IPS-20b (cell line): ENCODE measurements around the gene SERP2.

Experiments used
- H3K27ac ChIP-seq: one replicate; pipeline ENCODE4 v1.5.1; 2013; ENCODE audit warnings: low read length
- H3K27me3 ChIP-seq: 2 replicates; pipeline ENCODE4 v1.6.1; 2013; ENCODE audit warnings: mild to moderate bottlenecking, low read length, inconsistent platforms; ENCODE audit not compliant: insufficient read depth
- H3K36me3 ChIP-seq: 2 replicates; pipeline ENCODE4 v1.6.1; 2013; ENCODE audit warnings: low read depth, mild to moderate bottlenecking, inconsistent platforms, low read length, moderate library complexity; ENCODE audit not compliant: insufficient read depth
- H3K4me1 ChIP-seq: 2 replicates; pipeline ENCODE4 v1.6.1; 2013; ENCODE audit warnings: mild to moderate bottlenecking, control low read depth, inconsistent platforms, low read length, moderate library complexity; ENCODE audit not compliant: insufficient read depth
- H3K4me3 ChIP-seq: 2 replicates; pipeline ENCODE4 v1.5.1; 2013; ENCODE audit warnings: mild to moderate bottlenecking, low read length, inconsistent platforms
- H3K9ac ChIP-seq: 2 replicates; pipeline ENCODE4 v1.6.1; 2013; ENCODE audit warnings: low read depth, mild to moderate bottlenecking, inconsistent platforms, low read length, moderate library complexity
- H3K9me3 ChIP-seq: 2 replicates; pipeline ENCODE4 v1.6.1; 2013; ENCODE audit warnings: mild to moderate bottlenecking, low read depth, low read length, inconsistent platforms; ENCODE audit not compliant: insufficient read depth

The SERP2 gene

GRCh38 chr13:44379885-44380284 lies 6.3 kb downstream of the SERP2 start:
- H3K27me3 ChIP-seq: no peaks in the 10 kb centered on the region
- H3K9me3 ChIP-seq: no peaks in the 10 kb centered on the region
- no peak overlapping the region for H3K4me3 ChIP-seq
- no peaks in the 10 kb centered on the region for H3K36me3 ChIP-seq
- no peak overlapping the region for H3K27ac ChIP-seq
- H3K9ac ChIP-seq: no peak overlapping the region
- peaks cover 11% of the 10 kb centered on the region; the same call in 1 of the 2 replicates for H3K4me1 ChIP-seq

- H3K27ac ChIP-seq: no peak overlapping the region
- H3K4me1 ChIP-seq: peaks cover 11% of the 10 kb centered on the region; the same call in 1 of the 2 replicates
- H3K36me3 ChIP-seq: no peaks in the 10 kb centered on the region
- no peak overlapping the region for H3K4me3 ChIP-seq
- H3K9ac ChIP-seq: no peak overlapping the region
- H3K9me3 ChIP-seq: no peaks in the 10 kb centered on the region
- H3K27me3 ChIP-seq: no peaks in the 10 kb centered on the region
These were observed 7.0 kb downstream of the SERP2 start for GRCh38 chr13:44380404-44381165.

- Histone ChIP-seq H3K9ac (no peak overlapping the region), H3K9me3 (no peaks in the 10 kb centered on the region), H3K27me3 (no peaks in the 10 kb centered on the region), H3K4me3 (no peak overlapping the region), H3K36me3 (no peaks in the 10 kb centered on the region), H3K4me1 (peaks cover 11% of the 10 kb centered on the region; the same call in 1 of the 2 replicates), H3K27ac (no peak overlapping the region)
These were observed 9.1 kb downstream of the SERP2 start for GRCh38 chr13:44382635-44383145.

- Histone ChIP-seq H3K4me3 (no peak overlapping the region), H3K27me3 (no peaks in the 10 kb centered on the region), H3K27ac (no peak overlapping the region), H3K9ac (no peak overlapping the region), H3K36me3 (no peaks in the 10 kb centered on the region), H3K9me3 (no peaks in the 10 kb centered on the region), H3K4me1 (peaks cover 10% of the 10 kb centered on the region)
These were observed 10.3 kb downstream of the SERP2 start for GRCh38 chr13:44383945-44384344.

GRCh38 chr13:44384778-44385177 lies 11.2 kb downstream of the SERP2 start:
- no peak overlapping the region for H3K9ac ChIP-seq
- no peaks in the 10 kb centered on the region for H3K27me3 ChIP-seq
- H3K4me1 ChIP-seq: peaks cover 8% of the 10 kb centered on the region
- no peak overlapping the region for H3K4me3 ChIP-seq
- no peaks in the 10 kb centered on the region for H3K9me3 ChIP-seq
- H3K27ac ChIP-seq: no peak overlapping the region
- no peaks in the 10 kb centered on the region for H3K36me3 ChIP-seq

- Histone ChIP-seq H3K9ac (no peak overlapping the region), H3K27ac (no peak overlapping the region), H3K4me1 (peaks cover 8% of the 10 kb centered on the region), H3K9me3 (no peaks in the 10 kb centered on the region), H3K4me3 (no peak overlapping the region), H3K36me3 (no peaks in the 10 kb centered on the region), H3K27me3 (no peaks in the 10 kb centered on the region)
These were observed 11.8 kb downstream of the SERP2 start for GRCh38 chr13:44385401-44385800.

- no peak overlapping the region for H3K4me3 ChIP-seq
- no peak overlapping the region for H3K27ac ChIP-seq
- H3K9ac ChIP-seq: no peak overlapping the region
These were observed 12.2 kb downstream of the SERP2 start for GRCh38 chr13:44385847-44386246.

GRCh38 chr13:44386913-44387556 lies 13.4 kb downstream of the SERP2 start:
- H3K36me3 ChIP-seq: no peaks in the 10 kb centered on the region
- H3K27ac ChIP-seq: no peak overlapping the region
- H3K9ac ChIP-seq: no peak overlapping the region
- H3K9me3 ChIP-seq: no peaks in the 10 kb centered on the region
- H3K4me1 ChIP-seq: peaks cover 8% of the 10 kb centered on the region
- no peaks in the 10 kb centered on the region for H3K27me3 ChIP-seq
- no peak overlapping the region for H3K4me3 ChIP-seq

More at GRCh38 chr13:44385847-44386246, 12.2 kb downstream of the SERP2 start:
- no peaks in the 10 kb centered on the region for H3K9me3 ChIP-seq
- H3K27me3 ChIP-seq: no peaks in the 10 kb centered on the region
- peaks cover 8% of the 10 kb centered on the region for H3K4me1 ChIP-seq
- H3K36me3 ChIP-seq: no peaks in the 10 kb centered on the region

GRCh38 chr13:44388427-44389059 lies 14.9 kb downstream of the SERP2 start:
- Histone ChIP-seq H3K27ac (no peak overlapping the region), H3K4me1 (peaks cover 8% of the 10 kb centered on the region), H3K36me3 (no peaks in the 10 kb centered on the region), H3K9me3 (no peaks in the 10 kb centered on the region), H3K4me3 (no peak overlapping the region), H3K27me3 (no peaks in the 10 kb centered on the region), H3K9ac (no peak overlapping the region)

- no peaks in the 10 kb centered on the region for H3K9me3 ChIP-seq
- no peak overlapping the region for H3K27ac ChIP-seq
These were observed 15.5 kb downstream of the SERP2 start for GRCh38 chr13:44389060-44389666.

GRCh38 chr13:44389876-44390275 lies 16.3 kb downstream of the SERP2 start:
- Histone ChIP-seq H3K4me1 (peaks cover 8% of the 10 kb centered on the region), H3K27ac (no peak overlapping the region), H3K9me3 (no peaks in the 10 kb centered on the region), H3K36me3 (no peaks in the 10 kb centered on the region), H3K9ac (no peak overlapping the region), H3K27me3 (no peaks in the 10 kb centered on the region), H3K4me3 (no peak overlapping the region)

More at GRCh38 chr13:44389060-44389666, 15.5 kb downstream of the SERP2 start:
- Histone ChIP-seq H3K36me3 (no peaks in the 10 kb centered on the region), H3K4me3 (no peak overlapping the region), H3K4me1 (peaks cover 8% of the 10 kb centered on the region), H3K9ac (no peak overlapping the region), H3K27me3 (no peaks in the 10 kb centered on the region)
